MM.1S (cell line): ENCODE measurements around the gene PTPN2.

Experiments used
- DNase-seq: peaks from one replicate; pipeline ENCODE4 v3.0.0-alpha.2; 2015
- H2AFZ ChIP-seq: fragments of 300-600 bp; sonication (generic); 2 replicates; pipeline ENCODE4 v1.6.0; 2016; ENCODE audit warnings: antibody characterized with exemption, low read length
- H3F3A ChIP-seq: fragments of 300-600 bp; sonication (generic); 2 replicates; pipeline ENCODE4 v1.6.1; 2016; ENCODE audit warnings: mild to moderate bottlenecking, antibody characterized with exemption, low read length, moderate library complexity, mixed read lengths; ENCODE audit not compliant: insufficient read depth
- H3K27ac ChIP-seq: fragments of 300-600 bp; sonication (generic); 2 replicates; pipeline ENCODE4 v1.5.1; 2016; ENCODE audit warnings: mild to moderate bottlenecking, low read length
- H3K27me3 ChIP-seq: fragments of 300-600 bp; sonication (generic); replicated peaks from 2 replicates; pipeline ENCODE4 v1.6.0; 2016; ENCODE audit warnings: low read length; ENCODE audit not compliant: insufficient read depth
- H3K36me3 ChIP-seq: fragments of 300-600 bp; sonication (generic); replicated peaks from 2 replicates; pipeline ENCODE4 v1.6.1; 2016; ENCODE audit warnings: mild to moderate bottlenecking, low read length, mixed read lengths; ENCODE audit not compliant: insufficient read depth
- H3K4me1 ChIP-seq: fragments of 300-600 bp; sonication (generic); 2 replicates; pipeline ENCODE4 v1.6.1; 2016; ENCODE audit warnings: low read length, mixed read lengths
- H3K4me2 ChIP-seq: fragments of 300-600 bp; sonication (generic); 2 replicates; pipeline ENCODE4 v1.6.0; 2016; ENCODE audit warnings: low read depth, low read length
- H3K4me3 ChIP-seq: fragments of 300-600 bp; sonication (generic); 2 replicates; pipeline ENCODE4 v1.5.1; 2016; ENCODE audit warnings: low read length, mixed read lengths
- H3K79me2 ChIP-seq: fragments of 300-600 bp; sonication (generic); 2 replicates; pipeline ENCODE4 v1.6.1; 2016; ENCODE audit warnings: mixed run types, low read length, mixed read lengths
- H3K9ac ChIP-seq: fragments of 300-600 bp; sonication (generic); 2 replicates; pipeline ENCODE4 v1.6.1; 2016; ENCODE audit warnings: low read length, mixed read lengths
- H3K9me2 ChIP-seq: fragments of 300-600 bp; sonication (generic); replicated peaks from 2 replicates; pipeline ENCODE4 v1.6.1; 2016; ENCODE audit warnings: mild to moderate bottlenecking, low read length, mixed read lengths; ENCODE audit not compliant: insufficient read depth
- H3K9me3 ChIP-seq: fragments of 300-600 bp; sonication (generic); replicated peaks from 2 replicates; pipeline ENCODE4 v1.6.1; 2016; ENCODE audit warnings: mild to moderate bottlenecking, low read length, mixed read lengths; ENCODE audit not compliant: insufficient read depth
- H4K20me1 ChIP-seq: fragments of 300-600 bp; sonication (generic); 2 replicates; pipeline ENCODE4 v1.6.1; 2016; ENCODE audit warnings: mild to moderate bottlenecking, low read length, moderate library complexity, mixed read lengths; ENCODE audit not compliant: insufficient read depth
- CTCF ChIP-seq: fragments of 300-600 bp; sonication (generic); IDR thresholded peaks from 2 replicates; pipeline ENCODE4 v1.5.1; 2016; ENCODE audit warnings: antibody characterized with exemption, low read length, mixed read lengths
- EZH2 ChIP-seq: fragments of 300-600 bp; sonication (generic); optimal IDR thresholded peaks from 2 replicates; pipeline ENCODE3; 2017; ENCODE audit warnings: low read depth, mild to moderate bottlenecking, antibody characterized with exemption, low read length, mixed read lengths
- EZH2phosphoT487 ChIP-seq: fragments of 300-600 bp; sonication (generic); IDR thresholded peaks from 2 replicates; pipeline ENCODE4 v1.6.1; 2018; ENCODE audit warnings: antibody characterized with exemption, low read length

The PTPN2 gene

GRCh38 chr18:12742453-12742852 is 141.6 kb downstream of the PTPN2 start:
- no peaks in the 10 kb centered on the region for H3K4me1 ChIP-seq

More at GRCh38 chr18:12742453-12742852, 141.6 kb downstream of the PTPN2 start:
- Histone ChIP-seq H3K4me3 (no peak overlapping the region), H3K36me3 (no peaks in the 10 kb centered on the region), H3K27me3 (no peaks in the 10 kb centered on the region), H3K9ac (no peak overlapping the region), H3K9me2 (no peaks in the 10 kb centered on the region), H3K9me3 (no peaks in the 10 kb centered on the region), H4K20me1 (no peaks in the 10 kb centered on the region), H3K27ac (no peak overlapping the region), H3K79me2 (no peaks in the 10 kb centered on the region), H3K4me2 (no peak overlapping the region), H2AFZ (no peak overlapping the region), H3F3A (no peaks in the 10 kb centered on the region)
- TF ChIP-seq EZH2, result no peak
- no peak for TF ChIP-seq EZH2phosphoT487
- no peak for TF ChIP-seq CTCF
- DNase-seq, result no peak
